PC-9 (cell line): Measurements from ENCODE around the gene NME9. TPM values are rescaled to one million over a fixed set of nuclear protein-coding genes. Genes with fewer than 3 reads are reported as not detected.

Experiments
- BruUV-seq: library from RNA; stranded (reverse); fragments of 400-500 nt; replicated peaks from 2 replicates; lab custom pipeline; 2021; lab: Mats Ljungman, UMichigan
- CTCF ChIA-PET: fragments of 300-600 bp; sonication (Branson Sonifier 250); formaldehyde crosslinking; loops from one replicate; lab custom pipeline; 2022; ENCODE audit warnings: antibody characterized with exemption; lab: Charles Lee
- POLR2A ChIA-PET: fragments of 300-600 bp; sonication (Branson Sonifier 250); formaldehyde crosslinking; loops from one replicate; lab custom pipeline; 2022; ENCODE audit warnings: antibody characterized with exemption; ENCODE audit not compliant: unreplicated experiment; lab: Charles Lee
- DNase-seq, 2 experiments: peaks; one replicate each; pipeline versions ENCODE4 v3.0.0 to v3.0.0-alpha.2; 2015 to 2022; ENCODE audit warnings: mixed read lengths in 1 of 2
- H2AFZ ChIP-seq: fragments of 200-600 bp; sonication (generic); 2 replicates; pipeline ENCODE4 v1.8.1; 2017; ENCODE audit warnings: antibody characterized with exemption
- H3F3A ChIP-seq: fragments of 200-600 bp; sonication (generic); 2 replicates; pipeline ENCODE4 v1.8.1; 2017; ENCODE audit warnings: antibody characterized with exemption, mild to moderate bottlenecking, low read depth; ENCODE audit not compliant: insufficient read depth
- H3K27ac ChIP-seq: fragments of 200-600 bp; sonication (generic); 2 replicates; pipeline ENCODE4 v1.6.1; 2016; ENCODE audit warnings: mixed run types
- H3K27me3 ChIP-seq: fragments of 200-600 bp; sonication (generic); 2 replicates; pipeline ENCODE4 v1.6.1; 2016; ENCODE audit warnings: low read depth, mixed run types; ENCODE audit not compliant: insufficient read depth
- H3K36me3 ChIP-seq: fragments of 200-600 bp; sonication (generic); 2 replicates; pipeline ENCODE4 v1.6.1; 2016; ENCODE audit warnings: low read depth, mixed run types
- H3K4me1 ChIP-seq: fragments of 200-600 bp; sonication (generic); replicated peaks from 2 replicates; pipeline ENCODE4 v1.6.1; 2016; ENCODE audit warnings: mixed run types; ENCODE audit not compliant: insufficient read depth
- H3K4me2 ChIP-seq: fragments of 200-600 bp; sonication (generic); 2 replicates; pipeline ENCODE4 v1.6.1; 2017; ENCODE audit warnings: mixed run types
- H3K4me3 ChIP-seq: fragments of 200-600 bp; sonication (generic); 2 replicates; pipeline ENCODE4 v1.6.1; 2016; ENCODE audit warnings: mixed run types
- H3K79me2 ChIP-seq: fragments of 200-600 bp; sonication (generic); 2 replicates; pipeline ENCODE4 v1.6.1; 2017; ENCODE audit warnings: low read depth, mixed run types
- H3K9me2 ChIP-seq: fragments of 200-600 bp; sonication (generic); 2 replicates; pipeline ENCODE4 v1.8.1; 2017; ENCODE audit warnings: mild to moderate bottlenecking; ENCODE audit not compliant: insufficient read depth
- H3K9me3 ChIP-seq: fragments of 200-600 bp; sonication (generic); 2 replicates; pipeline ENCODE4 v1.8.1; 2016; ENCODE audit warnings: low read depth; ENCODE audit not compliant: insufficient read depth
- H4K20me1 ChIP-seq: fragments of 200-600 bp; sonication (generic); 2 replicates; pipeline ENCODE4 v1.8.1; 2017; ENCODE audit not compliant: insufficient read depth
- EZH2 ChIP-seq: fragments of 200-600 bp; sonication (generic); IDR thresholded peaks from 2 replicates; pipeline ENCODE4 v1.8.0; 2017; ENCODE audit warnings: antibody characterized with exemption, low read depth
- intact Hi-C: fragments of 100-400 bp; cut with micrococcal nuclease; formaldehyde crosslinking; loops from one replicate; pipeline ENCODE4 v1.10.0; 2022; ENCODE audit not compliant: unreplicated experiment
- total RNA-seq: library from RNA; stranded (reverse); gene quantifications from 2 replicates; pipeline ENCODE4 v1.2.3, GENCODE V29; 2021
- TF ChIP-seq, protein P1 (sequence below): fragments of 200-600 bp; sonication (generic); conservative IDR thresholded peaks from 2 replicates; pipeline ENCODE4 v1.6.1; 2017; ENCODE audit warnings: mixed run types, antibody characterized with exemption, mild to moderate bottlenecking, moderate library complexity

NME9 gene
- total RNA-seq, 1 experiment from 2014 or later: not detected

DNA sequence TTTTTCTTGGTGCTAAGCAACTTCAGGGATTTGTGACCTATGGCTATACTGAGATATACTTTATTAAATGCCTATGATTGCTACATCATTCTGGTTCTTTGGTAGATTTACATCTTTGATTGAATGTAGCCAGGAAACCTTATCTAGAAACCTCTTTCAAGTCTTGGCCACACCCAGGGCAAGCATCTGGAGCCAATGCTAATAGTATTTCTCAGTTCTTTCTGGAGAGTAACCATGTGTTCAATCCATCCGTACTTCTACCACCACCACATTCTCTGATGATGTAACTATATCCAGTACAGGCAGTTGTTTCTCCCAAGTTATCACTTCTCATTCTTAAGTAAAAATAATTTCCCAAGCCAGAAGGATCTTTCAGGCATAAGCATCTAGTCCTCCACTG is 69.0 kb downstream of the NME9 start:
- no peak overlapping the region for H3K4me3 ChIP-seq
- H3K9me3 ChIP-seq: no peaks in the 10 kb centered on the region
- H3K9me2 ChIP-seq: no peaks in the 10 kb centered on the region
- no peaks in the 10 kb centered on the region for H4K20me1 ChIP-seq
- no peaks in the 10 kb centered on the region for H3K27me3 ChIP-seq
- no peaks in the 10 kb centered on the region; the same call in 1 of the 2 replicates for H3F3A ChIP-seq
- intact Hi-C loops: no loop called here
- no peaks in the 10 kb centered on the region for H3K36me3 ChIP-seq
- H3K27ac ChIP-seq: no peak overlapping the region
- ChIA-PET CTCF (no interaction called here), POLR2A (no interaction called here)
- H3K4me1 ChIP-seq: no peaks in the 10 kb centered on the region
- TF ChIP-seq EZH2: no peak
- TF ChIP-seq, protein P1, sequence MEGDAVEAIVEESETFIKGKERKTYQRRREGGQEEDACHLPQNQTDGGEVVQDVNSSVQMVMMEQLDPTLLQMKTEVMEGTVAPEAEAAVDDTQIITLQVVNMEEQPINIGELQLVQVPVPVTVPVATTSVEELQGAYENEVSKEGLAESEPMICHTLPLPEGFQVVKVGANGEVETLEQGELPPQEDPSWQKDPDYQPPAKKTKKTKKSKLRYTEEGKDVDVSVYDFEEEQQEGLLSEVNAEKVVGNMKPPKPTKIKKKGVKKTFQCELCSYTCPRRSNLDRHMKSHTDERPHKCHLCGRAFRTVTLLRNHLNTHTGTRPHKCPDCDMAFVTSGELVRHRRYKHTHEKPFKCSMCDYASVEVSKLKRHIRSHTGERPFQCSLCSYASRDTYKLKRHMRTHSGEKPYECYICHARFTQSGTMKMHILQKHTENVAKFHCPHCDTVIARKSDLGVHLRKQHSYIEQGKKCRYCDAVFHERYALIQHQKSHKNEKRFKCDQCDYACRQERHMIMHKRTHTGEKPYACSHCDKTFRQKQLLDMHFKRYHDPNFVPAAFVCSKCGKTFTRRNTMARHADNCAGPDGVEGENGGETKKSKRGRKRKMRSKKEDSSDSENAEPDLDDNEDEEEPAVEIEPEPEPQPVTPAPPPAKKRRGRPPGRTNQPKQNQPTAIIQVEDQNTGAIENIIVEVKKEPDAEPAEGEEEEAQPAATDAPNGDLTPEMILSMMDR: no peak
- no peak for DNase-seq
- no peaks in the 10 kb centered on the region for H3K79me2 ChIP-seq
- no peak overlapping the region for H3K4me2 ChIP-seq
- H2AFZ ChIP-seq: no peak overlapping the region
- BruUV-seq: no TSS peak

DNA sequence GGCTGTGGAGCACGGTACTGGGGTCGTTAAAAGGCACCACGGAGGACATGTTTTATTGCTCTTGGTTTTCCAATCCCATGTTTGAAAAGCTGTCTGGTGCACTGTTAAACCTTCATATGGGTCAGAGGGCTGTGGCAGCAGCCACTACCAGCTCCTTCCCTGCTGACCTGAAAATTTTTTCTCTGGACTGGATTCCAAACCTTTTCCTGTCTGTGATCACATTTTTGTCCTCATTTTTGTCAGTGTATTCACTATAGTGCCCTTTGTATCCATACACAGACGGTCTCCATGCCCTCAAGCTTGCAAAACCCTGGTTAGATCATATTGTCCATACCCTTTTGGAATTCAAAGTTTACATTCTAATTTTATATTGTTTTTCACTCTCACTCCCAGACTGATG is 70.5 kb downstream of the NME9 start:
- Histone ChIP-seq H3K9me3 (no peaks in the 10 kb centered on the region), H3K36me3 (no peaks in the 10 kb centered on the region), H3K79me2 (no peaks in the 10 kb centered on the region), H3K4me3 (no peak overlapping the region), H3K27me3 (no peaks in the 10 kb centered on the region), H2AFZ (no peak overlapping the region), H3K27ac (no peak overlapping the region), H3K4me2 (no peak overlapping the region), H3K4me1 (no peaks in the 10 kb centered on the region), H3K9me2 (no peaks in the 10 kb centered on the region), H3F3A (no peaks in the 10 kb centered on the region; the same call in 1 of the 2 replicates), H4K20me1 (no peaks in the 10 kb centered on the region)
- no TSS peak for BruUV-seq
- ChIA-PET POLR2A (interaction anchor here (0.6 kb wide), 1 partner anchor 1477 kb away, joined by 5 read pairs; no protein-coding TSS in a partner anchor), CTCF (interaction anchor here (0.6 kb wide), 1 partner anchor 120 kb away, joined by 10 read pairs; no protein-coding TSS in a partner anchor)
- TF ChIP-seq, protein P1: no peak
- TF ChIP-seq EZH2: no peak
- intact Hi-C loops: no loop called here
- no peak for DNase-seq

DNA sequence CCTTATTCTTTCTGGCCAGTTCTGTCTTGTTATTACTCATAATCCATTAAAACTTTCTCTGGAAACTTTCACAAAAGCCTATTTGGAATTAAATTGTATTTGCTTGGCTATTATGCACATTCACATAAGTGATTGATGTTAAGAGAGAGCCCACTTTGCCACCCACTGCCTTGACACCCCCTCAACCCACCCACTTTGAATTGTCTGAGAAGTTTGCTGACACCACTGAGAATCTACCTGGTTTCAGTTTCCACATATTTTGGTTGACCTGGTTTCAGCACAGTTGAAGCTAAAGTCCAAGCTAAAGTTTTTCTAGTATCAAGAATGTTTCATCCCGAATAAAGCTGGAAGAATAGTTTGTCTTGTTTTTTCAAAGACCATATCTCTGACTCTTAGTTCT is 71.7 kb downstream of the NME9 start:
- intact Hi-C loops: no loop called here
- POLR2A ChIA-PET: no interaction called here

More for the DNA sequence above, 71.7 kb downstream of the NME9 start:
- Histone ChIP-seq H3K36me3 (no peaks in the 10 kb centered on the region), H4K20me1 (no peaks in the 10 kb centered on the region), H3K9me3 (no peaks in the 10 kb centered on the region), H3K4me2 (no peak overlapping the region), H3K9me2 (no peaks in the 10 kb centered on the region), H3K27me3 (no peaks in the 10 kb centered on the region), H2AFZ (no peak overlapping the region), H3K4me1 (no peaks in the 10 kb centered on the region), H3K79me2 (no peaks in the 10 kb centered on the region), H3K27ac (no peak overlapping the region), H3K4me3 (no peak overlapping the region), H3F3A (no peaks in the 10 kb centered on the region; the same call in 1 of the 2 replicates)
- TF ChIP-seq, protein P1: no peak
- BruUV-seq: no TSS peak
- CTCF ChIA-PET: no interaction called here
- no peak for DNase-seq
